PC-9 (cell line): Measurements from ENCODE around the gene ELOA.

Source experiments
- CTCF ChIP-seq: fragments of 200-600 bp; sonication (generic); conservative IDR thresholded peaks from 2 replicates; pipeline ENCODE4 v1.6.1; 2017; ENCODE audit warnings: mixed run types, antibody characterized with exemption, mild to moderate bottlenecking, moderate library complexity
- EZH2 ChIP-seq: fragments of 200-600 bp; sonication (generic); IDR thresholded peaks from 2 replicates; pipeline ENCODE4 v1.8.0; 2017; ENCODE audit warnings: antibody characterized with exemption, low read depth

DNA sequence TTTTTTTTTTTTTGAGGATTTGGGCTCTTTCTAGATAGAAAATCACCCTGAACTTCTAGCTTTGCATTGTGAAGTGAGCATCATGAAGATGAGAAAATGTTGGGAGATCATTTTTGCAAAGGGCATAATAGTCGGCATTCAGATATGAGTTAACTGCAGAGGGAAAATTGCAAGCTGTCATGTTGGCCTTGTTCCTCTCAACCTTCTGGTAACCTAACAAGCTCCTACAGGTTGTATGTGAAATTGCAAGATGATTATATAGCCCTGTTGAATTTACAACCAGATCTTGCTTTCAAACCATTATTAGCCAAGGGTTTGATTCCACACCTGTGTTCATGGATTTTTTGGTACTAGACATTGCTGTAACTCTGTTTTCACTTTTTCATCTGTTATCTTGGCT is 2.2 kb downstream of the ELOA start:
- TF ChIP-seq CTCF = peak; percentile 56
- TF ChIP-seq EZH2 = no peak
